A549 (cell line): ENCODE measurements around the gene DLX4. TPM values are rescaled to one million over a fixed set of nuclear protein-coding genes. Genes with fewer than 3 reads are reported as not detected.
A peak's percentile ranks its signal among the peaks of the same experiment; 100 is the strongest.

Source experiments
- ATAC-seq, 2 experiments: fragments of 200-7000 bp in 1 of 2; fragments of >200 bp in 1 of 2; cut with Nextera tagmentation in 1 of 2; cut with Tn5 transposase in 1 of 2; 3 replicates each; pipeline versions ENCODE4 v1.8.0 to v1.9.1; 2018 to 2020; ENCODE audit warnings: mild to moderate bottlenecking in 1 of 2, moderate library complexity in 1 of 2
- CTCF ChIA-PET: fragments of 300-600 bp; sonication (Branson Sonifier 250); formaldehyde crosslinking; extraction: SDS; loops from one replicate; lab custom pipeline; 2021; ENCODE audit warnings: antibody characterized with exemption, inconsistent platforms; lab: Yijun Ruan, JAX
- POLR2A ChIA-PET: fragments of 350-600 bp; formaldehyde crosslinking; extraction: SDS; loops from one replicate; lab custom pipeline; 2021; ENCODE audit warnings: antibody characterized with exemption, inconsistent platforms; lab: Yijun Ruan, JAX
- DNase-seq, 2 experiments: peaks; one replicate each; pipeline versions ENCODE4 v3.0.0 to v3.0.0-alpha.2; 2011 to 2016; ENCODE audit warnings: low read depth in 1 of 2, low spot score in 1 of 2
- FAIRE-seq: peaks from 2 replicates; lab custom pipeline; 2011; peaks lifted over from hg19 to GRCh38; lab: Jason Lieb, UNC
- H3K27ac ChIP-seq, 2 experiments: fragments of >200 bp; sonication (Bioruptor Twin); formaldehyde crosslinking; 3 replicates each; pipeline ENCODE4 v1.5.1; 2016 to 2017
- H3K4me1 ChIP-seq: fragments of >200 bp; sonication (Bioruptor Twin); formaldehyde crosslinking; 3 replicates; pipeline ENCODE4 v1.6.1; 2016
- H3K4me2 ChIP-seq: fragments of >200 bp; sonication (Bioruptor Twin); formaldehyde crosslinking; 3 replicates; pipeline ENCODE4 v1.6.1; 2016
- H3K4me3 ChIP-seq: fragments of >200 bp; sonication (Bioruptor Twin); formaldehyde crosslinking; 3 replicates; pipeline ENCODE4 v1.5.1; 2016
- H3K9me3 ChIP-seq: fragments of >200 bp; sonication (Bioruptor Twin); formaldehyde crosslinking; 3 replicates; pipeline ENCODE4 v1.6.1; 2016
- BHLHE40 ChIP-seq: IDR thresholded peaks from 2 replicates; pipeline ENCODE4 v1.6.1; 2012; ENCODE audit warnings: low read depth, low read length, inconsistent platforms
- EHMT2 ChIP-seq: fragments of 200-600 bp; sonication (generic); IDR thresholded peaks from 2 replicates; pipeline ENCODE4 v1.6.1; 2016; ENCODE audit warnings: antibody characterized with exemption, low read depth, mild to moderate bottlenecking, moderate library complexity
- FOSL2 ChIP-seq, 2 experiments: fragments of 450-650 bp in 1 of 2; fragments of >200 bp in 1 of 2; sonication (Bioruptor Twin) in 1 of 2; formaldehyde crosslinking; IDR thresholded peaks; 2 replicates each; pipeline versions ENCODE4 v1.5.0 to v1.6.1; 2016 to 2020; ENCODE audit warnings: mild to moderate bottlenecking in 1 of 2, moderate library complexity in 1 of 2
- FOXS1 ChIP-seq: fragments of 250-450 bp; sonication (Bioruptor Pico); IDR thresholded peaks from 2 replicates; pipeline ENCODE4 v1.5.0; 2020; ENCODE audit warnings: mild to moderate bottlenecking, moderate library complexity
- GATA3 ChIP-seq: IDR thresholded peaks from 2 replicates; pipeline ENCODE4 v1.6.1; 2012; ENCODE audit warnings: borderline replicate concordance
- HOXB5 ChIP-seq: fragments of 250-450 bp; sonication (Bioruptor Pico); IDR thresholded peaks from 2 replicates; pipeline ENCODE4 v1.5.0; 2020; ENCODE audit warnings: mild to moderate bottlenecking, moderate library complexity
- JUNB ChIP-seq: fragments of >200 bp; sonication (Bioruptor Twin); formaldehyde crosslinking; IDR thresholded peaks from 2 replicates; pipeline ENCODE4 v1.6.1; 2016
- KDM5A ChIP-seq: fragments of 200-600 bp; sonication (generic); IDR thresholded peaks from 2 replicates; pipeline ENCODE4 v1.6.1; 2016; ENCODE audit warnings: antibody characterized with exemption, mild to moderate bottlenecking
- MAZ ChIP-seq: fragments of 150-350 bp; IDR thresholded peaks from 2 replicates; pipeline ENCODE4 v1.6.1; 2014; ENCODE audit warnings: antibody characterized with exemption, low read depth, low read length, borderline replicate concordance
- MYC ChIP-seq: IDR thresholded peaks from 2 replicates; pipeline ENCODE4 v1.6.1; 2012; ENCODE audit warnings: mild to moderate bottlenecking, inconsistent platforms, low read length, improper control_type of control experiment, borderline replicate concordance
- NFE2L2 ChIP-seq: fragments of 150-350 bp; conservative IDR thresholded peaks from 2 replicates; pipeline ENCODE4 v1.6.1; 2014; ENCODE audit warnings: low read length
- POLR2AphosphoS2 ChIP-seq: conservative IDR thresholded peaks from 2 replicates; pipeline ENCODE4 v1.6.1; 2012; ENCODE audit warnings: low read length, improper control_type of control experiment, inconsistent platforms
- SREBF2 ChIP-seq: fragments of 450-650 bp; IDR thresholded peaks from 2 replicates; pipeline ENCODE4 v1.6.1; 2014; ENCODE audit warnings: mild to moderate bottlenecking, moderate library complexity
- ZC3H11A ChIP-seq: fragments of 450-650 bp; IDR thresholded peaks from 2 replicates; pipeline ENCODE4 v1.6.1; 2014; ENCODE audit warnings: antibody characterized with exemption, mild to moderate bottlenecking
- ZSCAN20 ChIP-seq: fragments of 250-450 bp; sonication (Bioruptor Pico); IDR thresholded peaks from 2 replicates; pipeline ENCODE4 v1.8.0; 2022; ENCODE audit warnings: mild to moderate bottlenecking, moderate library complexity
- WGBS: methylation state at CpG from one replicate; pipeline ENCODE4 v1.1.6; 2017; ENCODE audit errors: missing lambda C conversion rate; 5-methylcytosine and 5-hydroxymethylcytosine counted together
- polyA plus RNA-seq, 4 experiments: library from polyadenylated mRNA; depleted of rRNA in 3 of 4; stranded (reverse); fragments of >200 nt; fragmentation: RNase III in 1 of 4; extraction: RNeasy Plus Mini Kit Qiagen cat#74134 plus additional on column Dnase treatment in 1 of 4; gene quantifications; 2 replicates in 3 of 4; 3 replicates in 1 of 4; pipeline ENCODE4 v1.2.3, GENCODE V29; 2011 to 2017
- TF ChIP-seq, protein P1 (sequence below): IDR thresholded peaks from 2 replicates; pipeline ENCODE4 v1.6.1; 2012; ENCODE audit warnings: low read depth, borderline replicate concordance
- TF ChIP-seq, protein P2 (sequence below): IDR thresholded peaks from 2 replicates; pipeline ENCODE4 v1.6.1; 2012
- TF ChIP-seq, protein P3 (sequence below): fragments of 250-450 bp; sonication (Bioruptor Pico); IDR thresholded peaks from 2 replicates; pipeline ENCODE4 v1.5.0; 2020; ENCODE audit warnings: low read depth, mild to moderate bottlenecking, moderate library complexity
- TF ChIP-seq, protein P4 (sequence below): fragments of 150-350 bp; IDR thresholded peaks from 2 replicates; pipeline ENCODE4 v1.6.1; 2014; ENCODE audit warnings: low read depth, mild to moderate bottlenecking, low read length

The DLX4 gene
- polyA plus RNA-seq, 2 of the 4 experiments (the other 2 are of a cell fraction): 2.9 to 4.1 TPM

DNA sequence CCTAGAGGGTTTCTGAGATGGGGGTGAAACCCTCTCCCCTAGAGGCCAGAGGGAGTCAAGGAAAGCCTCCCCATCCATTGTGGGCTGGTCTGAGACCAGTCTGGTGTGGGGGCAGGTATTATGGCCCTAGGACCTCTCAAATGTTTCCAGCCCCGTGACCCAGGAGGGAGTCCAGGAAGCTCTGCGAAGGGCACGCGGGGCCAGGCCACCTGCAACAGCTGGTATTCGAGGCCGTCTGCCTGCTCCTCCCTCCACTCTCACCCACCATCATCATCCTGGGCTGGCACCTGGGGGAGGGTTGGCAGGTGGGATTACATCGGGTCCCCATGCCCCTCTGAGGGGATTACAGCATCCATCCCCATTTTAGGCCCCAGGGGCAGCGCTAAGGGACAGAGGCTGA, 38.1 kb upstream of the DLX4 start:
- CTCF ChIA-PET: interaction anchor here (0.7 to 82.2 kb wide), 3 partner anchors 8 to 51 kb away, joined by 4 to 2613 read pairs (median 2613); partner anchors contain the start of genes DLX3 and DLX4
- POLR2A ChIA-PET: no interaction called here
- no peak overlapping the region for H3K27ac ChIP-seq
- 80% methylated on average over 8 of the region's 8 CpGs for WGBS
- no peak overlapping the region for H3K4me3 ChIP-seq
- H3K9me3 ChIP-seq: no peaks in the 10 kb centered on the region
- ATAC-seq (no peak), DNase-seq (no peak), FAIRE-seq (no peak)
- no peak for TF ChIP-seq FOSL2 (IDR thresholded peaks at IDR 0.05)
- no peak for TF ChIP-seq FOSL2 (CRISPR knock-in tag; IDR thresholded peaks at IDR 0.05)
- TF ChIP-seq NFE2L2: no peak
- TF ChIP-seq, protein P1, sequence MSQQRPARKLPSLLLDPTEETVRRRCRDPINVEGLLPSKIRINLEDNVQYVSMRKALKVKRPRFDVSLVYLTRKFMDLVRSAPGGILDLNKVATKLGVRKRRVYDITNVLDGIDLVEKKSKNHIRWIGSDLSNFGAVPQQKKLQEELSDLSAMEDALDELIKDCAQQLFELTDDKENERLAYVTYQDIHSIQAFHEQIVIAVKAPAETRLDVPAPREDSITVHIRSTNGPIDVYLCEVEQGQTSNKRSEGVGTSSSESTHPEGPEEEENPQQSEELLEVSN: no peak
- TF ChIP-seq GATA3: no peak
- TF ChIP-seq, protein P2, sequence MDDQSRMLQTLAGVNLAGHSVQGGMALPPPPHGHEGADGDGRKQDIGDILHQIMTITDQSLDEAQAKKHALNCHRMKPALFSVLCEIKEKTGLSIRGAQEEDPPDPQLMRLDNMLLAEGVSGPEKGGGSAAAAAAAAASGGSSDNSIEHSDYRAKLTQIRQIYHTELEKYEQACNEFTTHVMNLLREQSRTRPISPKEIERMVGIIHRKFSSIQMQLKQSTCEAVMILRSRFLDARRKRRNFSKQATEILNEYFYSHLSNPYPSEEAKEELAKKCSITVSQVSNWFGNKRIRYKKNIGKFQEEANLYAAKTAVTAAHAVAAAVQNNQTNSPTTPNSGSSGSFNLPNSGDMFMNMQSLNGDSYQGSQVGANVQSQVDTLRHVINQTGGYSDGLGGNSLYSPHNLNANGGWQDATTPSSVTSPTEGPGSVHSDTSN: no peak
- no peak for TF ChIP-seq MYC
- TF ChIP-seq SREBF2: no peak
- TF ChIP-seq MAZ: no peak
- TF ChIP-seq POLR2AphosphoS2: no peak
- H3K4me2 ChIP-seq: no peak overlapping the region
- peaks cover 10% of the 10 kb centered on the region for H3K4me1 ChIP-seq

DNA sequence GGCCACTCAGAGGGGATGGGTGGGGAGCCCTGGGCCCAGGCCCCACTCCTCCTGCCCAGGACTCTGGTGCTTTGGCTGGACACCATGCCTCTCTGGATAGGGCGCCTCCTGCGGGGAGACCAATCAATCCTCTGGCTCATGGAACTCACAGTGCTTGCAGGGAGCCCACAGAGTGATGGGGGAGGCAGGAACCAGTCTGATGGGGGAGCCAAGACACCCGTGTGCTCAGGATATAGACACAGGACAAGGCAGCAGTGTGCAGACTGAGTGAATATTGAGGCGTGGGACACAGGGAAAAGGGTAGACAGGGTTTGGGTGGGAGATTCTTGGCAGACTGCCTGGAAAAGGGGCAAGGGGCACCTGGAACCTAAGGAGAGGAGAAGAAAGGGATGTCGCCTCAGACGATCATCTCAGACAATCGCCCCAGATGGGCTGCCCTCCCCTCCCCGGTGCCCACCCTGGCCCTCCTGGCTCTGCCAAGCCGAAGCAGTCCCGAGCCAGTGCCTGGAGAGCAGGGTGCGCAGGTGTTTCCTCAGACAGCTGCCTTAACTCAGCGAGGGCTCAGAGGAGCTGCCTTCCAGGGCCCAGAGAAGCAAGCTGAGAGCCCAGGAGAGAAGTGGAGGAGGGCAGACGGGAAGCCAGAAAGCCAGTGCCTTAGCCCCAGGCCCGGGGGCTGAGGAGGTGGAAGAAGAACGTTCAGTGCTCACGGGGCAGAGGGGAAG, 37.4 kb upstream of the DLX4 start:
- no peak for DNase-seq
- peaks cover 10% of the 10 kb centered on the region for H3K4me1 ChIP-seq
- no peak for TF ChIP-seq KDM5A
- TF ChIP-seq, protein P2: no peak
- TF ChIP-seq, all 56 proteins: peak for 0
- no peak for FAIRE-seq
- H3K27ac ChIP-seq: no peak overlapping the region
- peak in 1 of 2 experiments; percentile 9; a peak in 3 of 6 replicates for ATAC-seq
- no peak overlapping the region for H3K4me2 ChIP-seq
- 64% methylated on average over 15 of the region's 16 CpGs for WGBS
- H3K9me3 ChIP-seq: no peaks in the 10 kb centered on the region
- no peak overlapping the region for H3K4me3 ChIP-seq
- POLR2A ChIA-PET: no interaction called here
- CTCF ChIA-PET: interaction anchor here (0.7 to 82.2 kb wide), 5 partner anchors 8 to 95 kb away, joined by 3 to 2613 read pairs (median 6); partner anchors contain the start of genes DLX3 and DLX4

DNA sequence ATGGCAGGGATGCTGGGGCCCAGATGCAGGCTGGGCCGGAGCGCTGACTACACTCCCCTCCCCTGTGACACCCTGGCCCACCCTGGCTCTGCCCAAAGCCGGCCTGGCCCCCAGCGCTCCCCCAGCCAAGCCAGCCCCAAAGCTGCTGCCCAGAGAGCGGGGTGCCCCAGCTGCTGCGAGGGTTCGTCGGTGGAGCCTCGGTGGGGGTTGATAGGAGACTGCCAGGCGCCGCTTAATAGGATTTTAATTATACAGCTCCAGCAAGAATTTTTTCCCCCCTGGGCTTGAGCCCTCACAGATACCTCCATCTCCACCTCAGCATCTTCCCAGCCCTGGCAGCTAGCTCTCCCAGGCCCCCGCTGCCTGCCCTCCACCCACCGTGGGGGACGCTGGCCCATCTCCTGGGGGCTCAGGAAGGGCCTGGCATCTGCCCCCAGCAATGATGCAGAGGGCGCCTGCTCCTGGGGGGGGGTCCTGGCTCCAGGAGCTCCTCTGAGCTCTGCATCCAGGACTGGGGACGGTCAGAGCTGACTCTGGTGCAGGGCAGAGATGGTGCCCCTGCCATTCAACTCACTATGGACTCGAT, 36.8 kb upstream of the DLX4 start:
- no peak for DNase-seq

DNA sequence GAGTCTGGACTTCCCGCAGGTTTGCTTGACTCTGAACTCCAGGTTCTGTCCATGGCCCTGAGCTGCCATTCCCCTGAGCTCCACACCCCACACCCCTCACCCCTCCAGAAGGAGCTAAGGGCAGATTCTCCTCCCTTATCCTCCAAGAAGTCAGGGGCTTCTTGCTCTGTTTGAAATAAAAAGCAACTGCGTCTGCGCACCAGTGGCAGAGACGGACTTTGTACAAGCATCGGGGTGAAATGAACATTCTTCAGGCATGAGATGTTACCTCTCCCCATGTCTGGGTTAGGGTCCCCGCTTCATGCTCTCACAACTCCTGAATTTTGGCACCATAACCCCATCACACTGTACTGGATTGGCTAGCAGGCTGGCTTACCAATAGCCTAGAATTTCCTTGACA, 36.1 kb upstream of the DLX4 start:
- ATAC-seq: no peak
- DNase-seq: no peak
- Histone ChIP-seq H3K4me1 (peaks cover 10% of the 10 kb centered on the region), H3K4me3 (no peak overlapping the region), H3K9me3 (no peaks in the 10 kb centered on the region), H3K27ac (no peak overlapping the region), H3K4me2 (no peak overlapping the region)
- no peak for TF ChIP-seq ZSCAN20 (CRISPR knock-in tag)
- no peak for TF ChIP-seq SREBF2
- TF ChIP-seq GATA3: no peak
- TF ChIP-seq FOXS1: no peak
- TF ChIP-seq, protein P3, sequence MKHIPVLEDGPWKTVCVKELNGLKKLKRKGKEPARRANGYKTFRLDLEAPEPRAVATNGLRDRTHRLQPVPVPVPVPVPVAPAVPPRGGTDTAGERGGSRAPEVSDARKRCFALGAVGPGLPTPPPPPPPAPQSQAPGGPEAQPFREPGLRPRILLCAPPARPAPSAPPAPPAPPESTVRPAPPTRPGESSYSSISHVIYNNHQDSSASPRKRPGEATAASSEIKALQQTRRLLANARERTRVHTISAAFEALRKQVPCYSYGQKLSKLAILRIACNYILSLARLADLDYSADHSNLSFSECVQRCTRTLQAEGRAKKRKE (CRISPR knock-in tag): no peak
- TF ChIP-seq BHLHE40: no peak
- TF ChIP-seq, protein P4, sequence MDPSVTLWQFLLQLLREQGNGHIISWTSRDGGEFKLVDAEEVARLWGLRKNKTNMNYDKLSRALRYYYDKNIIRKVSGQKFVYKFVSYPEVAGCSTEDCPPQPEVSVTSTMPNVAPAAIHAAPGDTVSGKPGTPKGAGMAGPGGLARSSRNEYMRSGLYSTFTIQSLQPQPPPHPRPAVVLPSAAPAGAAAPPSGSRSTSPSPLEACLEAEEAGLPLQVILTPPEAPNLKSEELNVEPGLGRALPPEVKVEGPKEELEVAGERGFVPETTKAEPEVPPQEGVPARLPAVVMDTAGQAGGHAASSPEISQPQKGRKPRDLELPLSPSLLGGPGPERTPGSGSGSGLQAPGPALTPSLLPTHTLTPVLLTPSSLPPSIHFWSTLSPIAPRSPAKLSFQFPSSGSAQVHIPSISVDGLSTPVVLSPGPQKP: no peak
- no peak for TF ChIP-seq HOXB5 (CRISPR knock-in tag)
- no peak for TF ChIP-seq JUNB
- WGBS: 36% methylated on average over 6 of the region's 6 CpGs
- ChIA-PET CTCF (interaction anchor here (2.0 to 82.2 kb wide), 4 partner anchors 10 to 71 kb away, joined by 6 to 2613 read pairs (median 1311); partner anchors contain the start of genes DLX3 and DLX4), POLR2A (no interaction called here)
- no peak for FAIRE-seq

More for the DNA sequence above, 36.8 kb upstream of the DLX4 start:
- no peak for TF ChIP-seq ZC3H11A
- no peak for TF ChIP-seq EHMT2
- no peak for TF ChIP-seq FOSL2 (IDR thresholded peaks at IDR 0.05)
- no peak for TF ChIP-seq FOSL2 (CRISPR knock-in tag; IDR thresholded peaks at IDR 0.05)
- FAIRE-seq (no peak), ATAC-seq (no peak)
- WGBS: 72% methylated on average over 17 of the region's 17 CpGs
- ChIA-PET CTCF (interaction anchor here (1.1 to 82.2 kb wide), 4 partner anchors 9 to 95 kb away, joined by 3 to 2613 read pairs (median 1310); partner anchors contain the start of genes DLX3 and DLX4), POLR2A (no interaction called here)
- H3K4me2 ChIP-seq: no peak overlapping the region
- H3K4me3 ChIP-seq: no peak overlapping the region
- no peaks in the 10 kb centered on the region for H3K9me3 ChIP-seq
- H3K4me1 ChIP-seq: peaks cover 10% of the 10 kb centered on the region
- H3K27ac ChIP-seq: no peak overlapping the region
